Measurements from ENCODE around the gene TMPO. TPM values are rescaled to one million over a fixed set of nuclear protein-coding genes. Genes with fewer than 3 reads are reported as not detected.

Gene TMPO
- total and polyA plus RNA-seq, 10 of the 15 experiments (the other 5 are each of a cell fraction or from before 2014, with no cell fraction given) = 79.8 to 246 (median 179) TPM

DNA sequence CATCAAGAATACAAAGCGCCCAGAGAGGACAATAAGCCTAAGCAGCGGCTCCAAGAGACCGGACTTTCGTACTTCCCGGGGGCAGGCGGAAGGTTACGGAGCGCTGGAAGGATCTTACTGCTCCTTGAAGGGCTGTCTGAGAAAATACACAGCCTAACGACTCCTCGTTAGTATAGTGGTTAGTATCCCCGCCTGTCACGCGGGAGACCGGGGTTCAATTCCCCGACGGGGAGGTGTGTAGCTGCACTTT lies 12.1 kb upstream of the TMPO start (continued):
- TF ChIP-seq, protein P1, sequence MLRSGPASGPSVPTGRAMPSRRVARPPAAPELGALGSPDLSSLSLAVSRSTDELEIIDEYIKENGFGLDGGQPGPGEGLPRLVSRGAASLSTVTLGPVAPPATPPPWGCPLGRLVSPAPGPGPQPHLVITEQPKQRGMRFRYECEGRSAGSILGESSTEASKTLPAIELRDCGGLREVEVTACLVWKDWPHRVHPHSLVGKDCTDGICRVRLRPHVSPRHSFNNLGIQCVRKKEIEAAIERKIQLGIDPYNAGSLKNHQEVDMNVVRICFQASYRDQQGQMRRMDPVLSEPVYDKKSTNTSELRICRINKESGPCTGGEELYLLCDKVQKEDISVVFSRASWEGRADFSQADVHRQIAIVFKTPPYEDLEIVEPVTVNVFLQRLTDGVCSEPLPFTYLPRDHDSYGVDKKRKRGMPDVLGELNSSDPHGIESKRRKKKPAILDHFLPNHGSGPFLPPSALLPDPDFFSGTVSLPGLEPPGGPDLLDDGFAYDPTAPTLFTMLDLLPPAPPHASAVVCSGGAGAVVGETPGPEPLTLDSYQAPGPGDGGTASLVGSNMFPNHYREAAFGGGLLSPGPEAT (IDR thresholded peaks at IDR 0.05; ENCODE audit: low read depth) = peak; percentile 20
- TF ChIP-seq, protein P2, sequence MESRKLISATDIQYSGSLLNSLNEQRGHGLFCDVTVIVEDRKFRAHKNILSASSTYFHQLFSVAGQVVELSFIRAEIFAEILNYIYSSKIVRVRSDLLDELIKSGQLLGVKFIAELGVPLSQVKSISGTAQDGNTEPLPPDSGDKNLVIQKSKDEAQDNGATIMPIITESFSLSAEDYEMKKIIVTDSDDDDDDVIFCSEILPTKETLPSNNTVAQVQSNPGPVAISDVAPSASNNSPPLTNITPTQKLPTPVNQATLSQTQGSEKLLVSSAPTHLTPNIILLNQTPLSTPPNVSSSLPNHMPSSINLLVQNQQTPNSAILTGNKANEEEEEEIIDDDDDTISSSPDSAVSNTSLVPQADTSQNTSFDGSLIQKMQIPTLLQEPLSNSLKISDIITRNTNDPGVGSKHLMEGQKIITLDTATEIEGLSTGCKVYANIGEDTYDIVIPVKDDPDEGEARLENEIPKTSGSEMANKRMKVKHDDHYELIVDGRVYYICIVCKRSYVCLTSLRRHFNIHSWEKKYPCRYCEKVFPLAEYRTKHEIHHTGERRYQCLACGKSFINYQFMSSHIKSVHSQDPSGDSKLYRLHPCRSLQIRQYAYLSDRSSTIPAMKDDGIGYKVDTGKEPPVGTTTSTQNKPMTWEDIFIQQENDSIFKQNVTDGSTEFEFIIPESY (IDR thresholded peaks at IDR 0.05) = no peak
- TF ChIP-seq ZSCAN29 (IDR thresholded peaks at IDR 0.05) = peak; percentile 93
- TF ChIP-seq, protein P3, sequence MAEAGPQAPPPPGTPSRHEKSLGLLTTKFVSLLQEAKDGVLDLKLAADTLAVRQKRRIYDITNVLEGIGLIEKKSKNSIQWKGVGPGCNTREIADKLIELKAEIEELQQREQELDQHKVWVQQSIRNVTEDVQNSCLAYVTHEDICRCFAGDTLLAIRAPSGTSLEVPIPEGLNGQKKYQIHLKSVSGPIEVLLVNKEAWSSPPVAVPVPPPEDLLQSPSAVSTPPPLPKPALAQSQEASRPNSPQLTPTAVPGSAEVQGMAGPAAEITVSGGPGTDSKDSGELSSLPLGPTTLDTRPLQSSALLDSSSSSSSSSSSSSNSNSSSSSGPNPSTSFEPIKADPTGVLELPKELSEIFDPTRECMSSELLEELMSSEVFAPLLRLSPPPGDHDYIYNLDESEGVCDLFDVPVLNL (IDR thresholded peaks at IDR 0.05; ENCODE audit: low read depth, low read length) = peak; percentile 81
- no peak for TF ChIP-seq BMI1 (IDR thresholded peaks at IDR 0.05; ENCODE audit: borderline replicate concordance)
- TF ChIP-seq, protein P4, sequence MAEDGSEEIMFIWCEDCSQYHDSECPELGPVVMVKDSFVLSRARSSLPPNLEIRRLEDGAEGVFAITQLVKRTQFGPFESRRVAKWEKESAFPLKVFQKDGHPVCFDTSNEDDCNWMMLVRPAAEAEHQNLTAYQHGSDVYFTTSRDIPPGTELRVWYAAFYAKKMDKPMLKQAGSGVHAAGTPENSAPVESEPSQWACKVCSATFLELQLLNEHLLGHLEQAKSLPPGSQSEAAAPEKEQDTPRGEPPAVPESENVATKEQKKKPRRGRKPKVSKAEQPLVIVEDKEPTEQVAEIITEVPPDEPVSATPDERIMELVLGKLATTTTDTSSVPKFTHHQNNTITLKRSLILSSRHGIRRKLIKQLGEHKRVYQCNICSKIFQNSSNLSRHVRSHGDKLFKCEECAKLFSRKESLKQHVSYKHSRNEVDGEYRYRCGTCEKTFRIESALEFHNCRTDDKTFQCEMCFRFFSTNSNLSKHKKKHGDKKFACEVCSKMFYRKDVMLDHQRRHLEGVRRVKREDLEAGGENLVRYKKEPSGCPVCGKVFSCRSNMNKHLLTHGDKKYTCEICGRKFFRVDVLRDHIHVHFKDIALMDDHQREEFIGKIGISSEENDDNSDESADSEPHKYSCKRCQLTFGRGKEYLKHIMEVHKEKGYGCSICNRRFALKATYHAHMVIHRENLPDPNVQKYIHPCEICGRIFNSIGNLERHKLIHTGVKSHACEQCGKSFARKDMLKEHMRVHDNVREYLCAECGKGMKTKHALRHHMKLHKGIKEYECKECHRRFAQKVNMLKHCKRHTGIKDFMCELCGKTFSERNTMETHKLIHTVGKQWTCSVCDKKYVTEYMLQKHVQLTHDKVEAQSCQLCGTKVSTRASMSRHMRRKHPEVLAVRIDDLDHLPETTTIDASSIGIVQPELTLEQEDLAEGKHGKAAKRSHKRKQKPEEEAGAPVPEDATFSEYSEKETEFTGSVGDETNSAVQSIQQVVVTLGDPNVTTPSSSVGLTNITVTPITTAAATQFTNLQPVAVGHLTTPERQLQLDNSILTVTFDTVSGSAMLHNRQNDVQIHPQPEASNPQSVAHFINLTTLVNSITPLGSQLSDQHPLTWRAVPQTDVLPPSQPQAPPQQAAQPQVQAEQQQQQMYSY (CRISPR knock-in tag; IDR thresholded peaks at IDR 0.05) = no peak
- TF ChIP-seq, protein P5, sequence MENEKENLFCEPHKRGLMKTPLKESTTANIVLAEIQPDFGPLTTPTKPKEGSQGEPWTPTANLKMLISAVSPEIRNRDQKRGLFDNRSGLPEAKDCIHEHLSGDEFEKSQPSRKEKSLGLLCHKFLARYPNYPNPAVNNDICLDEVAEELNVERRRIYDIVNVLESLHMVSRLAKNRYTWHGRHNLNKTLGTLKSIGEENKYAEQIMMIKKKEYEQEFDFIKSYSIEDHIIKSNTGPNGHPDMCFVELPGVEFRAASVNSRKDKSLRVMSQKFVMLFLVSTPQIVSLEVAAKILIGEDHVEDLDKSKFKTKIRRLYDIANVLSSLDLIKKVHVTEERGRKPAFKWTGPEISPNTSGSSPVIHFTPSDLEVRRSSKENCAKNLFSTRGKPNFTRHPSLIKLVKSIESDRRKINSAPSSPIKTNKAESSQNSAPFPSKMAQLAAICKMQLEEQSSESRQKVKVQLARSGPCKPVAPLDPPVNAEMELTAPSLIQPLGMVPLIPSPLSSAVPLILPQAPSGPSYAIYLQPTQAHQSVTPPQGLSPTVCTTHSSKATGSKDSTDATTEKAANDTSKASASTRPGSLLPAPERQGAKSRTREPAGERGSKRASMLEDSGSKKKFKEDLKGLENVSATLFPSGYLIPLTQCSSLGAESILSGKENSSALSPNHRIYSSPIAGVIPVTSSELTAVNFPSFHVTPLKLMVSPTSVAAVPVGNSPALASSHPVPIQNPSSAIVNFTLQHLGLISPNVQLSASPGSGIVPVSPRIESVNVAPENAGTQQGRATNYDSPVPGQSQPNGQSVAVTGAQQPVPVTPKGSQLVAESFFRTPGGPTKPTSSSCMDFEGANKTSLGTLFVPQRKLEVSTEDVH (IDR thresholded peaks at IDR 0.05; ENCODE audit: low read depth, partially characterized antibody) = no peak

Measured in GM12878 (cell line).